Neural crest cell (in vitro differentiated cells): ENCODE data around the gene SERPINE3. TPM values are rescaled to one million over a fixed set of nuclear protein-coding genes. Genes with fewer than 3 reads are reported as not detected.

Source experiments
- DNase-seq: peaks from one replicate; pipeline ENCODE4 v3.0.0; 2021; ENCODE audit warnings: low read depth, mixed read lengths, low spot score
- H3K27ac Mint-ChIP-seq: one replicate; pipeline ENCODE4 v1.8.0; 2021; ENCODE audit warnings: mild to moderate bottlenecking, mixed read lengths; ENCODE audit not compliant: unreplicated experiment
- H3K27me3 Mint-ChIP-seq: 2 replicates; pipeline ENCODE4 v1.8.0; 2021; ENCODE audit warnings: low read depth, mild to moderate bottlenecking, mixed read lengths
- H3K36me3 Mint-ChIP-seq: 2 replicates; pipeline ENCODE4 v1.8.0; 2021; ENCODE audit warnings: low read depth, mild to moderate bottlenecking, mixed read lengths
- H3K4me1 Mint-ChIP-seq: 2 replicates; pipeline ENCODE4 v1.8.0; 2021; ENCODE audit warnings: mixed read lengths
- H3K4me3 Mint-ChIP-seq: one replicate; pipeline ENCODE4 v1.8.0; 2021; ENCODE audit warnings: mild to moderate bottlenecking, mixed read lengths
- H3K9me3 Mint-ChIP-seq: 2 replicates; pipeline ENCODE4 v1.8.0; 2021; ENCODE audit warnings: mixed read lengths
- total RNA-seq: library from RNA; stranded (reverse); gene quantifications from 2 replicates; pipeline ENCODE4 v1.2.1, GENCODE V29; 2021
- TF ChIP-seq, protein P1 (sequence below): fragments of 200-600 bp; sonication (generic); conservative IDR thresholded peaks from 2 replicates; pipeline ENCODE4 v1.5.0; 2021; ENCODE audit warnings: antibody characterized with exemption, mild to moderate bottlenecking

Gene SERPINE3
- total RNA-seq, 1 donor from 2014 or later = not detected

DNA sequence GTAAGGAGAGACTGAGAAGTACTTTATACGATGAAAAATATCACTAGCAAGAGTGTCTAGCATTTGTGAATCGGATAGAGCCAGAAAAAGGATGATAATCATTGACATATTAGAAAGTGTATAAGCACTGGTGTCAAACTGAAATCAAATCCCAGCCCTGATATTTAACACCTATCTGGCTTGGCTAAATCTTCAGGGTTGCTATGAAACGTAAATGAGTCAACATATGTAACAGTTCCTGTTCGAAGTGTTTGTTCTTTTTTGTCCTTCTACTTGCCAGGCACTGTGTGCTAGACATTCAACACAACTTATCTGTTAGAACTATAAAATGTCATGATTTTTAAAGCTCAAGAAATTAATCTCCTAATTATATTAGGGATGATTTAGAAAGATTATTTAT lies 40.8 kb downstream of the SERPINE3 start:
- Mint-ChIP-seq H3K4me3 (no peak overlapping the region), H3K36me3 (peaks cover 7% of the 10 kb centered on the region), H3K4me1 (no peaks in the 10 kb centered on the region)

GRCh38 chr13:51385114-51385513 lies 45.6 kb downstream of the SERPINE3 start:
- no peak overlapping the region for H3K4me3 Mint-ChIP-seq
- no peak overlapping the region for H3K27ac Mint-ChIP-seq
- no peaks in the 10 kb centered on the region for H3K36me3 Mint-ChIP-seq
- no peak for DNase-seq
- no peaks in the 10 kb centered on the region for H3K27me3 Mint-ChIP-seq
- no peaks in the 10 kb centered on the region for H3K4me1 Mint-ChIP-seq
- TF ChIP-seq, protein P1, sequence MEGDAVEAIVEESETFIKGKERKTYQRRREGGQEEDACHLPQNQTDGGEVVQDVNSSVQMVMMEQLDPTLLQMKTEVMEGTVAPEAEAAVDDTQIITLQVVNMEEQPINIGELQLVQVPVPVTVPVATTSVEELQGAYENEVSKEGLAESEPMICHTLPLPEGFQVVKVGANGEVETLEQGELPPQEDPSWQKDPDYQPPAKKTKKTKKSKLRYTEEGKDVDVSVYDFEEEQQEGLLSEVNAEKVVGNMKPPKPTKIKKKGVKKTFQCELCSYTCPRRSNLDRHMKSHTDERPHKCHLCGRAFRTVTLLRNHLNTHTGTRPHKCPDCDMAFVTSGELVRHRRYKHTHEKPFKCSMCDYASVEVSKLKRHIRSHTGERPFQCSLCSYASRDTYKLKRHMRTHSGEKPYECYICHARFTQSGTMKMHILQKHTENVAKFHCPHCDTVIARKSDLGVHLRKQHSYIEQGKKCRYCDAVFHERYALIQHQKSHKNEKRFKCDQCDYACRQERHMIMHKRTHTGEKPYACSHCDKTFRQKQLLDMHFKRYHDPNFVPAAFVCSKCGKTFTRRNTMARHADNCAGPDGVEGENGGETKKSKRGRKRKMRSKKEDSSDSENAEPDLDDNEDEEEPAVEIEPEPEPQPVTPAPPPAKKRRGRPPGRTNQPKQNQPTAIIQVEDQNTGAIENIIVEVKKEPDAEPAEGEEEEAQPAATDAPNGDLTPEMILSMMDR = no peak
- no peaks in the 10 kb centered on the region for H3K9me3 Mint-ChIP-seq

More for the DNA sequence above, 40.8 kb downstream of the SERPINE3 start:
- no peaks in the 10 kb centered on the region for H3K9me3 Mint-ChIP-seq
- H3K27ac Mint-ChIP-seq = no peak overlapping the region
- no peak for DNase-seq
- TF ChIP-seq, protein P1 = no peak
- no peaks in the 10 kb centered on the region for H3K27me3 Mint-ChIP-seq

DNA sequence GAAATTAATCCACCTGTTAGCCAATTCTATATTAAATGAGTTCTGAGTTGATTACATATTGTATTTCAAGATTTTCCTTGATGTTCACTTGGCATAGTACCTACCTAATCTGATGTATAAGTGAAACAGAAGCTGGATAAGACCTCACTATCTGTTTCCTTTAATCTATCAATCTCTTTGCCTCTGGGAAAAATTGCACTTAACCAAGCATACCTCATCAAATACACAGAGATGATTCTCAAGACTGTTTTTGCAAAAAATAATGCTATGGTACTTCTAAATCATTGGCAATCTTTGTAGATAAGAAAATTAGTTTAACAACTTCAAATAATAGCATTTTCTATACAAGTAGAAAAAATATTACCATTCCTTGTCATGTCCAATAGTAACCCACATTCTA lies 55.2 kb downstream of the SERPINE3 start:
- no peak overlapping the region for H3K4me3 Mint-ChIP-seq
- no peaks in the 10 kb centered on the region for H3K27me3 Mint-ChIP-seq
- peaks cover 3% of the 10 kb centered on the region for H3K4me1 Mint-ChIP-seq
- H3K9me3 Mint-ChIP-seq = no peaks in the 10 kb centered on the region
- peaks cover 5% of the 10 kb centered on the region for H3K36me3 Mint-ChIP-seq
- no peak overlapping the region for H3K27ac Mint-ChIP-seq
- TF ChIP-seq, protein P1 = no peak
- no peak for DNase-seq

DNA sequence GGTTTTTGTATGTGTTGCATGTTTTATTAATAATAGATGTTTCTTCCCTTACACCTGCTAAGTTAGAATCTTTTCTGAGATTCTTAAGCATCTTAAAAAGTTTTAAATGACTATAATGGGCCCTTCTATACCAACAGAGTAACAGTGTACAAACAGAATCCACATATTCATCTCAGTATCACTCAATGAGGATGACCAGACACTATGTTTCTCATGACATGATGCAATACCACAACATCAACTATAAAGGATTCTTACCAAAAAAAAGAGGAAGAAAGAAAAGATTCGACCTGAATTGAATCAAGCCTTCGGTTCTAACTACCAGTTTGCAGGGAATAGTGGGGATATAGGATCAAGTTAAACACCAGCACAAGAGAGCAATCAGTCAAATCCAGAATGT lies 56.9 kb downstream of the SERPINE3 start:
- H3K4me3 Mint-ChIP-seq = no peak overlapping the region
- no peaks in the 10 kb centered on the region for H3K27me3 Mint-ChIP-seq
- DNase-seq = no peak
- H3K4me1 Mint-ChIP-seq = peaks cover 3% of the 10 kb centered on the region
- no peaks in the 10 kb centered on the region for H3K9me3 Mint-ChIP-seq
- no peak overlapping the region for H3K27ac Mint-ChIP-seq
- peaks cover 6% of the 10 kb centered on the region for H3K36me3 Mint-ChIP-seq
- TF ChIP-seq, protein P1 = no peak

DNA sequence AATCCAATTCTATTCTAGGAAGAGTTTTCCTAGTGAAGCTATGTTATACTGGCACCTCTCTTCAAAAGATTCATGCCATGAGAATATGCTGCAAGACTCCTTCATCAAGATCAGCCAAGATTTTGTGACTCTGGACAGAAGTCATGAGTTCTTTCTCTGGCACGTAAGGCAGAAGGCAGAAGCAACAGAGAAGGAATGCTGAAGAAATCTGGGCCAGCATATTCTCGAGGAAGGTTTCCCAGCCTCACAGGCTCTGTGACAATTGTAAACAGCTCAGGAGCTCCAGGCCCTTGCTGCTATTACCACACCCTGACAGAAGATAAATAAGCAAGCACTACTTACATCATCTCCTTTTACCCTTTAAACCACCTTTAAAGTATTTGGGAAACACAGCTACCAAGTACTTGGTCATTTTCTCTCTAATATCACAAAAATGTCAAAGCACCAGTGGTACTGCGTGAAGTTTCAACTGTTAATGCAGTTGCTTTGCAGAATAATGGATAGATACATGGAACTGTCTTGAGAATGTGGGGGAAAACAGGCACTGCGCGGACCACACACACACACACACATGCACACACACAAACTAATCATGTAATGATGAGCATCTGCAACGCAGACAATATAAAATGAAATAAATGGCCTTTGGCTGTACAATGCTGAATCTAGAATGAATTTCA lies 57.9 kb downstream of the SERPINE3 start:
- H3K9me3 Mint-ChIP-seq = no peaks in the 10 kb centered on the region
- TF ChIP-seq, protein P1 = no peak
- H3K4me1 Mint-ChIP-seq = peaks cover 3% of the 10 kb centered on the region
- peaks cover 6% of the 10 kb centered on the region for H3K36me3 Mint-ChIP-seq
- no peaks in the 10 kb centered on the region for H3K27me3 Mint-ChIP-seq
- H3K27ac Mint-ChIP-seq = no peak overlapping the region
- DNase-seq = no peak
- no peak overlapping the region for H3K4me3 Mint-ChIP-seq
